ENCODE results near the gene CACNA1S.

GRCh38 chr1:201139306-201139705 is 27.1 kb upstream of the CACNA1S start:
- TF ChIP-seq, protein P1, sequence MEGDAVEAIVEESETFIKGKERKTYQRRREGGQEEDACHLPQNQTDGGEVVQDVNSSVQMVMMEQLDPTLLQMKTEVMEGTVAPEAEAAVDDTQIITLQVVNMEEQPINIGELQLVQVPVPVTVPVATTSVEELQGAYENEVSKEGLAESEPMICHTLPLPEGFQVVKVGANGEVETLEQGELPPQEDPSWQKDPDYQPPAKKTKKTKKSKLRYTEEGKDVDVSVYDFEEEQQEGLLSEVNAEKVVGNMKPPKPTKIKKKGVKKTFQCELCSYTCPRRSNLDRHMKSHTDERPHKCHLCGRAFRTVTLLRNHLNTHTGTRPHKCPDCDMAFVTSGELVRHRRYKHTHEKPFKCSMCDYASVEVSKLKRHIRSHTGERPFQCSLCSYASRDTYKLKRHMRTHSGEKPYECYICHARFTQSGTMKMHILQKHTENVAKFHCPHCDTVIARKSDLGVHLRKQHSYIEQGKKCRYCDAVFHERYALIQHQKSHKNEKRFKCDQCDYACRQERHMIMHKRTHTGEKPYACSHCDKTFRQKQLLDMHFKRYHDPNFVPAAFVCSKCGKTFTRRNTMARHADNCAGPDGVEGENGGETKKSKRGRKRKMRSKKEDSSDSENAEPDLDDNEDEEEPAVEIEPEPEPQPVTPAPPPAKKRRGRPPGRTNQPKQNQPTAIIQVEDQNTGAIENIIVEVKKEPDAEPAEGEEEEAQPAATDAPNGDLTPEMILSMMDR (IDR thresholded peaks at IDR 0.05; ENCODE audit: low read depth, low read length): no peak
- TF ChIP-seq POLR2A (IDR thresholded peaks at IDR 0.05; ENCODE audit: extremely low read depth, insufficient read length): no peak

Measured in NB4 (cell line).